ENCODE measurements around the gene UMPS.
A peak's percentile ranks its signal among the peaks of the same experiment; 100 is the strongest.

UMPS gene

GRCh38 chr3:124763644-124764358 lies 33.5 kb downstream of the UMPS start:
- no peak for DNase-seq (ENCODE audit: low spot score)

DNA sequence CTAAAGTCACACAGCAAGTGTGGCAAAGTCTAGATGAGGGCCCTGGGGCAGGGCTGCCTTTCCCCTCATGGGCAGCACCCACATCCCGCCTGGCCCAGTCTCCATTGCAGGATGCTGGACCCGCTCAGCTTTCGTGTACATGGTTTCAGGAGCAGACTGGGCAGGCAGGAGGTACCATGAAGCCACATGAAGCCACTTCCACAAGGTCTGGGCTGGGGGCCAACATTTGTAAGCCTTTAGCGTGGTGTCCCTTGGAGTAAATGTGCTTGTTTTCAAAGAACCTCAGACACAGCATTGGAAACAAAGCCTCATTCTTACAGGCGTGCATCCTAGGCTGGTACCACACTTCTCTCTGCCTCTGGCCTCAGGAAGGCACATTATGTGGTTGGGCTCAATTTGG lies 34.5 kb downstream of the UMPS start:
- no peak for DNase-seq (ENCODE audit: low spot score)

- DNase-seq (ENCODE audit: low spot score), result no peak
Observed at GRCh38 chr3:124765197-124765840, 35.1 kb downstream of the UMPS start.

DNA sequence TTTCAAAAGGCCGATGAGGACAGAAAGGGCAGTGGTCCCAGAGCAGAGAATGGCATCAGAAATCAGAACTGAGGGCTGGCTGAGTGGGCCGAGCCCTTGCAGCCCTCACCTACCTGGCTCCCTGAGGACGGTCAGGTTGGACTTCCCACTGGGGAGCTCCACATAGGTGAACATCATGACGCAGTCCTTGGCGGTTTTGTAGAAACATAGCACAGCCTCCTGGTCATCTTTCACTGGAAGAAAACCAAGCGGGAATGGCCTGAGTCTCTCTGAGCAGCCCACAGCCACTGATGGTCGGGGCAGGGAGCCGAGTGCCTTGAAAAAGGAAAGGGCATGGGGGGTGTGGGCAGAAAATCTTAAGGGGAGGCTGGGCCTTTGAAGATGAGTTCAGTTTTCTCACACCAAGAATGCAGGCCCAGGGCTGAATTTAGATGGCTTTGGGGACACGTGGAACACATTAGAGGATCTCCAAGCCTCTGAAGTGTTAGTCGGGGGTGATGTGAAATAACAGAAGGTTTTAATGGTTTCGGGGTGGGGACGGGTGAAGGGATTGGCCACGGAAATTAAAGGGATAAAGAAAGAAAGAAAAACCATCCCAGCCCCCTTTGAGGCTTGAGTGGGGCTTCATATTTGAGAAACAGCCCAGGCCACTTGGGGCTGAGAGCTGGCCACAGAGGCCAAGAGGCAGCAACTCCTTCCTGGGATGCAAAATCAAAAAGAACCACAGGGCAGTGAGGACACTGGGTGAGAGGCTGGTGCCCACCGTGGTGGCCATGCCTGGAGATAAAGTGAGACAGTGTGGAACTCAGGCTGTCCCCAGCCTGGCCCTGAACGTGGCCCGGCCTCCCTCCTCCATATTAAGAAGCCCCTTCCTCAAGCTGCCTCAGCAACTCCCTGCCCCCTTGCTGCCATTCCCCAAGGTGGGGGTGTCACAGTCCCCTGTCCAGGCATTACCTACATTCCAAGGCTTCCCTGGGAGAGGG lies 36.2 kb downstream of the UMPS start:
- DNase-seq (ENCODE audit: low spot score), result no peak

DNA sequence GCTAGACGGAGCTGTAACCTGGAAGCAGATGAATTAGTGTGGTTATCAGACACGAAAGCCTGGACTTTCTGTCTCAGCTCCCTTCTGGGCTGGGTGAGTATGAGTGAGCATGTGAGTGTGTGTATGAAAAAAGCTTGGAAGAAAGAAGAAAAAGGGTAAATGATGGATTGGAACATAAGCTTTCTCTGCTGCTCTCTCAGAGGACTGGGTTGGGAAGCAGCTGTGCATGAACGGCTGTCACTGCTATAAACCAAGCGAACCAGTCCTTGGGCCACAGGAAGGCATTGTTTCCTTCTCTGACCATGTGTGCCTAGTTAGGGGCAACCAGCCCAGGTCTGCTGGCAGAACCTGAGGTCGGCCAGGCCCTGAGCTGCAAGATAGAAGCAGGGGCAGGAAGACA lies 37.0 kb downstream of the UMPS start:
- no peak for DNase-seq (ENCODE audit: low spot score)

DNA sequence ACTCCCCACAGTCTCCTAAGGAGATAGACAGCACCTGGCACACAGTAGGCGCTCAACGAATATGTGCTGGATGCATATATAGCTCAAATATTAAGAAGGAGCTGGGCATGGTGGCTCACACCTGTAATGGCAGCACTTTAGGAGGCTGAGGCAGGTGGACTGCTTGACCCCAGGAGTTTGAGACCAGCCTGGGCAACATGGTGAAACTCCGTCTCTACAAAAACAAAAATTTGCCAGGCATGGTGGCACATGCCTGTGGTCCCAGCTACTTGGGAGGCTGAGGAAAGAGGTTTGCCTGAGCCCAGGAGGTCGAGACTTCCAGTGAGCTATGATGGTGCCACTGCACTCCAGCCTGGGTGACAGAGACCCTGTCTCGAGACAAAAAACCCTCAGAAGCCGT lies 37.4 kb downstream of the UMPS start:
- no peak for DNase-seq (ENCODE audit: low spot score)

- no peak for DNase-seq (ENCODE audit: low spot score)
Observed at GRCh38 chr3:124768812-124769211, 38.6 kb downstream of the UMPS start.

GRCh38 chr3:124769462-124769861 lies 39.2 kb downstream of the UMPS start:
- no peak for DNase-seq (ENCODE audit: low spot score)

DNA sequence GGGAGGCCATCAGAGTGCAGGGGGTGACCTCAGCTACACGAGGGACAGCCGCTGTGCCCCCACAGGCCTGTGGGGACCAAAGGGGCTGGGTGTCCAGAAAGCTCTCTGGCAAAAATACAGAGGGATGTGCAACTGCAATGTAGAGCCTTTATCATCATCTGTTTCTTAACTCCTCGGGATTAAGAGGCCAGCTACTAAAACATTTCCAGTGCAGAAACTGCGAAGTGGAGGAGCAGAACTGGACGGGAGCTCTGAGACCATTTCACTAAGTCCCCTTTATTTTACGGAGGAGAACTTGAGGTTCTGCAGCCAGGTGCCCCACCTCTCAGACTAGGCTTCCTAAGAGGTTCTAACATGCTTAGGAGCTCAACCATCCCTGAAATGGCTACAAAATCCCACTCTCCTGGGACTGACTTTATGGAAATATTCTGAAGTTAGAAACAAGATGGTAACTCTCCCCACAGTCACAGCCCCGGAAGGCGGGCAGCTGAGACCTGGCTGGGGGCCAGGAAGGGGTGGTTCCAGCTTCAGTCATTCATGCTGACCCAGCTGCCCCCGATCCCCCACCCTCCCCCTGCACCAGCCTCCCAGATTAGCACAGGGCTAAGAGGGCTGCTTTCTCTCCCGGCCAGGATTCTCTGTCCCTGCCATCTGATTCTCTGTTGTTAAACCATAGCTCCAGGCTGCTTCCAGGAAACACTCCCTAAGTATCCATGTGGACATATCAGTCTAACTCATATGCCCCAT lies 40.3 kb downstream of the UMPS start:
- DNase-seq (ENCODE audit: low spot score), result no peak

DNA sequence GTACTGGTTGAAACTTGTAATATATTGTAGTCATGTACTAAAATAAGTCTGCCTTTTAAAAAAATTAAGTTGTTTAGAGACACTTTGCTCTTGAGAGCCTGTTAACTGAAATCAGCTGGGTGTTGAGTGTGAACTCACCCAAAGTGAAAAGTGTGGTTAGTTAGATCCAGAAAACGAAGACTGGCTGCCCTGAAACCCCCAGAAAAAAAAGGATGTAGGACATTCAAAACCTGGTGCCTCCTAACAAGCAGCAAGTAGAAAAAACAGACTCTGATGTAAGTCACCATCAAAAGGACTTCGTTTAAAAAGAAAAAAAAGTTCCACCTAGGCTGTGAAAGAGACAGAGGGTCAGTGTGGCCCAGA lies 40.8 kb downstream of the UMPS start:
- DNase-seq (ENCODE audit: low spot score), result no peak

DNA sequence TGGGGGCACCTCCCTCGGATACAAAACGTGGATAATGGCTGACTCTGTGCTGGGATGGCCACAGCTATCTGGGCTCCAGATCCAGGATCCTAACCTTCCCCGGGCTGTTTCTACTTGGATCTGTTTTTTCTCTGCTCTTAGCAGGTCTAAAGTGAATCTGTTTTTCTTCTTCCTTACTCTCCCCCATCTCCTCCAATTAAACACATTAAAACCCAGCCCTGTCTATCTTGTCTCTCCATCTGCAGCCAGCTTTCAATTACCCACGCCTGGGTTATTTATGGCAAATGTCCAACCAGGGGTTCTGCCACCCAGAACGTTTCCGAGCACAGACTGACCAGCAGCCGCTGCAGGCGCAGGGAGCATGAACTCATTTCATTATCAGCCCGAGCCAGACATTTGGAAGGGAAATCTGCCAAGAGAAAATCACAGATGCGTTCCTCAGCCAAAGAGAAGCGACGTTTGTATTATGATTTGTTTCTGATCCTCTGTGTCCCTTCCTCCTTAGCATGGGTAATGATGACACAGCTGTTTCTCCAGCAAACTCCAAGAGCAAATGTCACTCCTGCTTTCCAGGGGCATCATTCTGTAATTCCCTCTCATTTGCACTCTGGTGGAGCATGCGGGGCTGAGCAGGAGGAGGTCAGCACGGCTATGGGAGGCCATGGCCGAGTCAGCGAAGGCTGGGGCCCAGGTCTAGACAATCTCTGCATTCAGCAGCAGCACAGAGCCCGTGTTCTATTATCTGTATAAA lies 42.0 kb downstream of the UMPS start:
- DNase-seq (ENCODE audit: low spot score), result no peak

DNA sequence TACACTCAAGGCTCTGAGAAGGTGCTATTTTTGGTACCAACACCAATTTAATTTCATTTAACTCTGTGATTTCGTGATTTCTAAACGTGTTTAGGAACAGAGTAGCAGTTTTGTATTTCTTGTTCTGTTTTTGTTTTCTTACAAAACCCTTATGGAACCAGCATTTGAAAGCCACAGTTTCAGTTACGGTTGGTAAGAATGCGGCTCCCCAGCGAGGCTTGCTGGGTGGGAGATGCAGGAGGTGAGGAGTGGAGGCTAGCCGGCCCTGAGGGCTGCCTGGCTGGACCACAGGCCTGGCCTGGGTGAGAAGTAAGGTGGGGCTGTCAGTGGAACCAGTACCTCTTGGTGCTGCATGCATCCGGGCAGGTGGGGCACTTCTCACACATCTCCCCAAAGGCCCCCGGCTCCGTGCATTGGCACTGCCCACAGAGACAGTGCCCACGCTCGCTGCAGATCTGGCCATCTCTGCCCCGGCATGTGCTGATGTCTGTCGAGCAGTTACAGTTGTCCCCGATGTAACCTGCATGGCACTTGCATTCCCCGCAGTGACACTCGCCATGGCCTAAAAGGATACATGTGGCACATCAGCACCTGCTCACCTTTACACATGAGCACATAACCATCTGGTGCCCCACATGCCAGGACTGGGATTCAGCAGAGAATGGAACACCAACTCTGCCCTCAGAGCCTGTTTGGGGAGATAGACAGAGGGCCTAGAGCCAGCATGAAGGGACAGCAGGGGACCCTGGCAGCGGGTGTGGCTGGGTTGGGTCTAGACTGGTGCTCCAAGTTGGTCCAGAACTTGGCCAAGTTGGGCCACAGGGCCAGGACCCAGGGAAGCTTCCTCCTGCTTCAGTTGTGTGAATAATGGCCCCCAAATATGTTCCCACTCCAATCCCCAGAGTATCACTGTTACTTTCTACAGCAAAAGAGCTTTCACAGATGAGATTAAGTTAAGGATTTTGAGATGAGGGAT lies 43.4 kb downstream of the UMPS start:
- no peak for DNase-seq (ENCODE audit: low spot score)

DNA sequence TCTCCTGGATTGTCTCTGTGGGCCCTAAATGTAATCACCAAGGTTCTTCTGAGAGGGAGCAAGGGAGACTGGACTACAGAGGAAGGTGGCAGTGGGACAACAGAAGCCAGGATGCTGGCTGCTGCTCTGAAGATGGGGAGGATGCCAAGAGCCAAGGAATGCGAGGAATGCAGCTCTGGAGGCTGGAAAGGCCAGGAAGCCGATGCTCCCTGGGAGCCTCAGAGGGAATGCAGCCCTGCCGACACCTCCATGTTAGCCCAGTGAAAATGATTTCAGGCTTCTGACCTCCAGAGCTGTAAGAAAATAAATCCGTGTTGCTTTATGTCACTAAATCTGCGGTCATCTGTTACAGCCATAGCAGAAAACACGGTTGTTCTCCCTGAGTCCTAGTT lies 44.1 kb downstream of the UMPS start:
- peak; percentile 84 for DNase-seq (ENCODE audit: low spot score)

GRCh38 chr3:124774841-124775402 lies 44.7 kb downstream of the UMPS start:
- no peak for DNase-seq (ENCODE audit: low spot score)

DNA sequence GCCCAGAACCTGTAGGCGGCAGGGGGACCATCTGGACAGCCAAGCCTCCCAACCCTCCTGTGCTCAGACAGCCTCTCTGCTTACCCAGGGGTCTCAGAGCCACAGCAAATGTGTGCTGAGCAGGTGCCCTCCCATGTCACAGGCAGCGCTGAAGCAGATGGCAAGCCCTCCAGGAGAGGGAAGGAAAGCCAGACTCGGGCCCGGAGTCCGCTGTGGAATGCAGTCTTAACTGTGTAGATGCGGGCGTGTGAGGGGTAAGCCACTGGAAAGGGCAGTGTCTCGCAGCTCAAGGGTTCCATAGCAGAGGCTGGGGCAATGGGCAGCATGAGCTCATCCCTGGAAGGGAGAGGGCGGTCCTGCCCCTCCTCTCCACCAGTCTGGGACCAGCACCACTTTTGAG lies 45.6 kb downstream of the UMPS start:
- DNase-seq (ENCODE audit: low spot score), result no peak

- DNase-seq (ENCODE audit: low spot score), result no peak
Observed at GRCh38 chr3:124776856-124777255, 46.6 kb downstream of the UMPS start.

DNA sequence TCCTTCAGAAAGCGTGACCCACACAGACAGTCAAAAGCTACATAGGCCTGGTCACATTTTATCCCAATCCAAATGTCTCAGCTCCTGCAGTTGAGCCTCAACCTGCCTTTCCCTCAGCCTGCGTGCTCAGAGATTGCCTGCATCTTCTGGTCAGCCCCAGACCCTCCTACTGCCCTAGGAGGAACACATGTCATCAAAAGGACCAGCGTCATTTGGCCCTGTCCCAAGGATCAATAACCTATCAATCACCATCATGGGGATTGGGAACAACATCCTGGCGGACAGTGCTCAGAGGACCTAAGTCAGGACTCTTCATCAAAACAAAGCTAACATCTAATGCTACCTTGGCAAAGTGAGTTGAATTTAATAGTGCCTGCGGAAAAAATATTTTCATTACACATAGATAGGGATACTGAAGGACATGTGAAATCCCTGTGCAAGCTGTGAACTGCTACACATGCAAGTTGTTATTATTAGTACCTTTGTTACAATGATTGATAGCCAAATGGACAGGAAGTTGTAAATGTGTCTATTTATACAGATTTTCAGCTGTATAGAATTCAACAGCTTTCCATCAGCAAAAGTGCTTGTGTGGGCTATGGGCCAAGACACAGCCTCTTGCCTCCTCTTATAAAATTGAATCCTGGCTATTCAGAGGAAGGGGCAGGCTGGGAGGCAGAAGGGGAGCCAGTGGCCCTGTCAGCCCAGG lies 47.7 kb downstream of the UMPS start:
- DNase-seq (ENCODE audit: low spot score), result no peak

GRCh38 chr3:124779116-124779515 lies 48.9 kb downstream of the UMPS start:
- DNase-seq (ENCODE audit: low spot score), result no peak

DNA sequence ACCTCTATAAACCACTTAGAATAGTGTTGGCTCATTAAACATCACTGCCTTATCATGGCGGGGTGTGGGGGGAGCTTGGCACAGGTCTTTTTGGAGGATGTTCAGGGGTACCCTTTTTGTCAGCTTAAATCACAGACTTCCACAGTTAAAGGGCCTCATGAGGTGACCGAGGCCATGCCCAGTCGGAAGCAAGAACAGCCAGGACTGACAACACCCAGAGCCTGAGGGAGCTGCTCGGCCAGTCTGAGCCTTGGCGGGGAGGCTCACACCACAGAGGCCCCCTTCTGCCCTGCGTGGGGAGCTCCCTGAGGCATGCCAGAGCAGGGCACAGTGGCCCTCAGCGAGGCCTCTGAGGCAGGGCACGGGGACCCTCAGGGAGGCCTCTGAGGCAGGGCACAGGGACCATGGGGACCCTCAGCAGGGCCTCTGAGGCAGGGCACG lies 49.5 kb downstream of the UMPS start:
- DNase-seq (ENCODE audit: low spot score), result no peak
